MM.1S (cell line): ENCODE measurements around the gene CHRM4.

Source experiments
- CTCF ChIP-seq: fragments of 300-600 bp; sonication (generic); IDR thresholded peaks from 2 replicates; pipeline ENCODE4 v1.5.1; 2016; ENCODE audit warnings: antibody characterized with exemption, low read length, mixed read lengths
- EZH2 ChIP-seq: fragments of 300-600 bp; sonication (generic); optimal IDR thresholded peaks from 2 replicates; pipeline ENCODE3; 2017; ENCODE audit warnings: low read depth, mild to moderate bottlenecking, antibody characterized with exemption, low read length, mixed read lengths
- EZH2phosphoT487 ChIP-seq: fragments of 300-600 bp; sonication (generic); IDR thresholded peaks from 2 replicates; pipeline ENCODE4 v1.6.1; 2018; ENCODE audit warnings: antibody characterized with exemption, low read length

- TF ChIP-seq EZH2phosphoT487 (no peak), CTCF (no peak), EZH2 (no peak)
These were observed 40.9 kb downstream of the CHRM4 start for GRCh38 chr11:46350695-46351094.
